GM23248 (cell line): Measurements from ENCODE around the gene STX16.

ENCODE experiments used
- EZH2 ChIP-seq: fragments of 200-600 bp; sonication (generic); IDR thresholded peaks from 2 replicates; pipeline ENCODE4 v1.6.1; 2018; ENCODE audit warnings: antibody characterized with exemption, mild to moderate bottlenecking; ENCODE audit not compliant: insufficient read depth, poor library complexity, severe bottlenecking
- EZH2phosphoT487 ChIP-seq: fragments of 200-600 bp; sonication (generic); IDR thresholded peaks from 2 replicates; pipeline ENCODE4 v1.6.1; 2018; ENCODE audit warnings: antibody characterized with exemption, moderate library complexity, mild to moderate bottlenecking, low read depth; ENCODE audit not compliant: insufficient read depth

- TF ChIP-seq EZH2 (no peak), EZH2phosphoT487 (no peak)
Measured at GRCh38 chr20:58678806-58679205, 27.7 kb downstream of the STX16 start.
